HG03354 (cell line): ENCODE measurements around the gene ALDH1B1.
"Not testable (repeated sequence)": the region's sequence is repeated elsewhere in the genome, so short reads cannot be mapped to it uniquely, and the experiment has no call there.

Source experiments
- ATAC-seq: cut with Tn5 transposase; IDR thresholded peaks from one replicate; pipeline ENCODE4 v1.9.1; 2021; ENCODE audit warnings: mild to moderate bottlenecking; ENCODE audit not compliant: unreplicated experiment, poor library complexity, severe bottlenecking

The ALDH1B1 gene

GRCh38 chr9:38382141-38382540 lies 10.4 kb upstream of the ALDH1B1 start:
- no peak for ATAC-seq

GRCh38 chr9:38384990-38385848 lies 7.3 kb upstream of the ALDH1B1 start:
- no peak for ATAC-seq

- ATAC-seq, result no peak
Measured at GRCh38 chr9:38385896-38386295, 6.6 kb upstream of the ALDH1B1 start.

- no peak for ATAC-seq
Measured at GRCh38 chr9:38386319-38386895, 6.1 kb upstream of the ALDH1B1 start.

GRCh38 chr9:38387066-38387465 lies 5.4 kb upstream of the ALDH1B1 start:
- ATAC-seq, result no peak

- ATAC-seq, result no peak
Measured at GRCh38 chr9:38387751-38388150, 4.8 kb upstream of the ALDH1B1 start.

- no peak for ATAC-seq
Measured at GRCh38 chr9:38388283-38389223, 3.9 kb upstream of the ALDH1B1 start.

GRCh38 chr9:38389313-38389712 lies 3.2 kb upstream of the ALDH1B1 start:
- no peak for ATAC-seq

GRCh38 chr9:38390442-38390841 lies 2.1 kb upstream of the ALDH1B1 start:
- no peak for ATAC-seq

GRCh38 chr9:38390851-38391250 lies 1.7 kb upstream of the ALDH1B1 start:
- ATAC-seq, result no peak

GRCh38 chr9:38391278-38392118 lies 1.0 kb upstream of the ALDH1B1 start:
- ATAC-seq, result no peak

- ATAC-seq, result no peak
Measured at GRCh38 chr9:38393128-38393796, 760 bp downstream of the ALDH1B1 start.

GRCh38 chr9:38394416-38394815 lies 1.9 kb downstream of the ALDH1B1 start:
- ATAC-seq, result no peak

GRCh38 chr9:38395653-38396370 lies 3.3 kb downstream of the ALDH1B1 start:
- ATAC-seq, result no peak

GRCh38 chr9:38396371-38396671 lies 3.8 kb downstream of the ALDH1B1 start:
- no peak for ATAC-seq

GRCh38 chr9:38399191-38399590 lies 6.7 kb downstream of the ALDH1B1 start:
- ATAC-seq, result not testable (repeated sequence)

- ATAC-seq, result no peak
Measured at GRCh38 chr9:38401994-38402393, 9.5 kb downstream of the ALDH1B1 start.

- ATAC-seq, result no peak
Measured at GRCh38 chr9:38404314-38404713, 11.8 kb downstream of the ALDH1B1 start.

- no peak for ATAC-seq
Measured at GRCh38 chr9:38405785-38406184, 13.3 kb downstream of the ALDH1B1 start.
